Measurements from ENCODE around the gene TEX261. TPM values are rescaled to one million over a fixed set of nuclear protein-coding genes. Genes with fewer than 3 reads are reported as not detected.

The TEX261 gene
- total and polyA plus RNA-seq, 12 donors = 17.9 to 96.6 (median 49.5) TPM

DNA sequence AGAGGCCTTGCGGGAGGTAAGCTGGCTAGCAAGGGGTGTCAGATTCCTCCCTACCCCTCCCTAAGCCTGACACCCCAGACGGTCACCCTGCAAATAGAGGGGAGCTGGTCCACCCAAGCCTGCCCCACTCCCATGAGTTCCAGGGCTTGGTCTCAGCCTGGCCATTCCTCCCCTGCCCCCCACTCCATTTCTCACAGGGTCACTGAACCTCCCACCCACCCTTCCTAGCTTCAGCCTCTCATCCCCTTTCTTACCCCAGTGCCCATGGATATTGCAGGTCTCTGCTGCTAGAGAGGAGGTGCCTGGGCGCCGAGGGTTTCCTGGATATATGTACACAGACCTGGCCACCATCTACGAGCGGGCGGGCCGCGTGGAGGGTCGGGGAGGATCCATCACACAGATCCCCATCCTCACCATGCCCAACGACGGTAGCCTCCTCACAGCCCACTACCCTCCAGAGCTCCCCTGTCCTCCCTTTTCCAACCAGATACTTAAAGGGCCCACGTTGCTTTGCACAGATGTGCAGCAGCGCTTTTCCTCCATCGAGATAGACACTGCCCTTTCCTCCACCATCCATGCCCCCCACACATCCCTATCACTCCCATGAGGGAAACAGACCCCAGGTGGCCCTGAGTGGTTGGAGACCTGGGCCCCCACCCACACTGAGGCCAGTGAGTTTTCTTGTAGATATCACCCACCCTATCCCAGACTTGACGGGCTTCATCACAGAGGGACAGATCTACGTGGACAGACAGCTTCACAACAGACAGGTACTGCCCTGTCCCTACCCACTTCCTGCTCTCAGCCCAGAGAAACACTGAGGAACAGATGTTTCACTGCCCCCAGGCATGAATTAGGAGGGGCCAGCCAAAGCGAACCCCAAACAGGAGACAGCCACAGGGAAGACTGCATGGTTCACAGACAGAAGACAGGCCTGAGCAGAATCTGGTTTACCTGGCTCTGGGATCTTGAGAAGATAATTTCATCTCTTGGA is 31.5 kb downstream of the TEX261 start:
- no peaks in the 10 kb centered on the region for H3K27me3 ChIP-seq
- intact Hi-C loops (cut with DNase I) = no loop called here

GRCh38 chr2:70962211-70962884 is 32.3 kb downstream of the TEX261 start:
- TF ChIP-seq, protein P1, sequence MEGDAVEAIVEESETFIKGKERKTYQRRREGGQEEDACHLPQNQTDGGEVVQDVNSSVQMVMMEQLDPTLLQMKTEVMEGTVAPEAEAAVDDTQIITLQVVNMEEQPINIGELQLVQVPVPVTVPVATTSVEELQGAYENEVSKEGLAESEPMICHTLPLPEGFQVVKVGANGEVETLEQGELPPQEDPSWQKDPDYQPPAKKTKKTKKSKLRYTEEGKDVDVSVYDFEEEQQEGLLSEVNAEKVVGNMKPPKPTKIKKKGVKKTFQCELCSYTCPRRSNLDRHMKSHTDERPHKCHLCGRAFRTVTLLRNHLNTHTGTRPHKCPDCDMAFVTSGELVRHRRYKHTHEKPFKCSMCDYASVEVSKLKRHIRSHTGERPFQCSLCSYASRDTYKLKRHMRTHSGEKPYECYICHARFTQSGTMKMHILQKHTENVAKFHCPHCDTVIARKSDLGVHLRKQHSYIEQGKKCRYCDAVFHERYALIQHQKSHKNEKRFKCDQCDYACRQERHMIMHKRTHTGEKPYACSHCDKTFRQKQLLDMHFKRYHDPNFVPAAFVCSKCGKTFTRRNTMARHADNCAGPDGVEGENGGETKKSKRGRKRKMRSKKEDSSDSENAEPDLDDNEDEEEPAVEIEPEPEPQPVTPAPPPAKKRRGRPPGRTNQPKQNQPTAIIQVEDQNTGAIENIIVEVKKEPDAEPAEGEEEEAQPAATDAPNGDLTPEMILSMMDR (IDR thresholded peaks at IDR 0.05) = no peak
- no peak for TF ChIP-seq POLR2A (IDR thresholded peaks at IDR 0.05)
- intact Hi-C loops (cut with DNase I) = no loop called here
- Histone ChIP-seq H3K4me1 (replicated peaks in 1 of 2) (peaks cover 0 to 6% of the 10 kb centered on the region in 2 donors), H3K36me3 (replicated peaks in 1 of 2) (no peaks in the 10 kb centered on the region), H3K4me3 (no peak overlapping the region), H3K27me3 (no peaks in the 10 kb centered on the region), H3K27ac (no peak overlapping the region), H3K9me3 (replicated peaks in 1 of 3) (no peaks in the 10 kb centered on the region)
- peak in 4 of 7 donors; percentile 2 to 42 (median 16) for DNase-seq
- 76 to 79% (median 79%) methylated on average over 5 to 12 of the region's 12 CpGs for WGBS, 4 donors

More for the DNA sequence above, 31.5 kb downstream of the TEX261 start:
- no peak for TF ChIP-seq POLR2A (IDR thresholded peaks at IDR 0.05)
- peak in 4 of 7 donors; percentile 8 to 31 (median 12) for DNase-seq
- Histone ChIP-seq H3K27ac (no peak overlapping the region), H3K4me3 (no peak overlapping the region), H3K4me1 (replicated peaks in 1 of 2) (peaks cover 0 to 6% of the 10 kb centered on the region in 2 donors), H3K36me3 (replicated peaks in 1 of 2) (no peaks in the 10 kb centered on the region), H3K9me3 (replicated peaks in 1 of 3) (no peaks in the 10 kb centered on the region)
- 63 to 74% (median 67%) methylated on average over 17 to 18 of the region's 18 CpGs for WGBS, 4 donors

- H3K36me3 ChIP-seq (replicated peaks in 1 of 2) = no peaks in the 10 kb centered on the region
- TF ChIP-seq POLR2A (IDR thresholded peaks at IDR 0.05) = no peak
- TF ChIP-seq, protein P1 (IDR thresholded peaks at IDR 0.05) = no peak
- no peak overlapping the region for H3K4me3 ChIP-seq
- DNase-seq = peak in 1 of 7 donors; percentile 2
- peaks cover 0 to 6% of the 10 kb centered on the region in 2 donors for H3K4me1 ChIP-seq (replicated peaks in 1 of 2)
- intact Hi-C loops (cut with DNase I) = no loop called here
- no peaks in the 10 kb centered on the region for H3K9me3 ChIP-seq (replicated peaks in 1 of 3)
- 56 to 81% (median 76%) methylated on average over 3 to 4 of the region's 4 CpGs for WGBS, 4 donors
- no peak overlapping the region for H3K27ac ChIP-seq
- no peaks in the 10 kb centered on the region for H3K27me3 ChIP-seq
These were observed 33.1 kb downstream of the TEX261 start for GRCh38 chr2:70961648-70961994.

GRCh38 chr2:70960833-70961647 is 33.6 kb downstream of the TEX261 start:
- Histone ChIP-seq H3K9me3 (replicated peaks in 1 of 3) (no peaks in the 10 kb centered on the region), H3K27ac (no peak overlapping the region), H3K4me1 (replicated peaks in 1 of 2) (peaks cover 0 to 6% of the 10 kb centered on the region in 2 donors), H3K4me3 (no peak overlapping the region), H3K36me3 (replicated peaks in 1 of 2) (no peaks in the 10 kb centered on the region), H3K27me3 (no peaks in the 10 kb centered on the region)
- WGBS, 4 donors = 61 to 74% (median 63%) methylated on average over 6 to 14 of the region's 14 CpGs
- TF ChIP-seq, protein P1 (IDR thresholded peaks at IDR 0.05) = no peak
- no peak for TF ChIP-seq POLR2A (IDR thresholded peaks at IDR 0.05)
- intact Hi-C loops (cut with DNase I) = no loop called here
- DNase-seq = peak in 3 of 7 donors; percentile 13 to 43 (median 15)

Data from adrenal gland (tissue), 12 donors.